Astrocyte (in vitro differentiated cells and primary cell): ENCODE data around the gene AGPAT3.

Experiments used
- EZH2 ChIP-seq: IDR thresholded peaks from 2 replicates; pipeline ENCODE4 v1.6.1; 2012; ENCODE audit warnings: mild to moderate bottlenecking, low read length, inconsistent platforms; ENCODE audit not compliant: insufficient read depth
- TF ChIP-seq, protein P1 (sequence below): IDR thresholded peaks from 2 replicates; pipeline ENCODE4 v1.5.1; 2011; ENCODE audit warnings: low read depth, mild to moderate bottlenecking, inconsistent platforms, low read length, moderate library complexity; ENCODE audit not compliant: insufficient read depth

DNA sequence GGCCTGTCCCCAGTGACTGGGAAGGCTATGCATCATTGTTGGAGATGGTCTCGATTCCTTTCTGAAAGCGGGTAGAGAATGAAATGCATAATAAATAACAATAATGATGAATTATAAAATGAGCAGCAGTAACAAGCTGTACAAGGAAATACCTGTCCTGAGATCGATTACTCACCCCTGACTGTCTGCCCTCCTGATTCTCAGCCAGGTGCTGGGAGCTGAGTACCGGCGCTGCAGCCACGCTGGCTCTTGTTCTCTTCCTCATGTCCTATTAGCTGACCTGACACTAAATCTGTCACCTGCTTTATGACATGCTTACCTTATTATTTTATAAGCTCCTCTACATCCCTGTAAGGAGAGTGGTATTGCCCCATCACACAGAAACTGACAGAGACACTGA lies 3.4 kb downstream of the AGPAT3 start:
- TF ChIP-seq EZH2, result no peak
- TF ChIP-seq, protein P1, sequence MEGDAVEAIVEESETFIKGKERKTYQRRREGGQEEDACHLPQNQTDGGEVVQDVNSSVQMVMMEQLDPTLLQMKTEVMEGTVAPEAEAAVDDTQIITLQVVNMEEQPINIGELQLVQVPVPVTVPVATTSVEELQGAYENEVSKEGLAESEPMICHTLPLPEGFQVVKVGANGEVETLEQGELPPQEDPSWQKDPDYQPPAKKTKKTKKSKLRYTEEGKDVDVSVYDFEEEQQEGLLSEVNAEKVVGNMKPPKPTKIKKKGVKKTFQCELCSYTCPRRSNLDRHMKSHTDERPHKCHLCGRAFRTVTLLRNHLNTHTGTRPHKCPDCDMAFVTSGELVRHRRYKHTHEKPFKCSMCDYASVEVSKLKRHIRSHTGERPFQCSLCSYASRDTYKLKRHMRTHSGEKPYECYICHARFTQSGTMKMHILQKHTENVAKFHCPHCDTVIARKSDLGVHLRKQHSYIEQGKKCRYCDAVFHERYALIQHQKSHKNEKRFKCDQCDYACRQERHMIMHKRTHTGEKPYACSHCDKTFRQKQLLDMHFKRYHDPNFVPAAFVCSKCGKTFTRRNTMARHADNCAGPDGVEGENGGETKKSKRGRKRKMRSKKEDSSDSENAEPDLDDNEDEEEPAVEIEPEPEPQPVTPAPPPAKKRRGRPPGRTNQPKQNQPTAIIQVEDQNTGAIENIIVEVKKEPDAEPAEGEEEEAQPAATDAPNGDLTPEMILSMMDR, result no peak
